NB4 (cell line): ENCODE results near the gene CPED1.
"Not testable (repeated sequence)": the region's sequence is repeated elsewhere in the genome, so short reads cannot be mapped to it uniquely, and the experiment has no call there.

Experiments used
- DNase-seq: peaks from one replicate; pipeline ENCODE4 v3.0.0; 2010; ENCODE audit warnings: low read depth
- H3K4me3 ChIP-seq: one replicate; pipeline ENCODE4 v1.5.1; 2011; ENCODE audit warnings: mild to moderate bottlenecking, low read depth, low read length, moderate library complexity
- CTCF ChIP-seq: IDR thresholded peaks from one replicate; pipeline ENCODE4 v1.5.1; 2012; ENCODE audit warnings: low read depth, low read length
- MYC ChIP-seq: IDR thresholded peaks from 2 replicates; pipeline ENCODE4 v1.6.1; 2011; ENCODE audit warnings: low read depth, low read length
- POLR2A ChIP-seq: IDR thresholded peaks from 2 replicates; pipeline ENCODE4 v1.6.1; 2011; ENCODE audit warnings: mild to moderate bottlenecking; ENCODE audit not compliant: insufficient read length; ENCODE audit errors: extremely low read depth
- TF ChIP-seq, protein P1 (sequence below): IDR thresholded peaks from 2 replicates; pipeline ENCODE4 v1.6.1; 2011; ENCODE audit warnings: low read depth, low read length

Gene CPED1

GRCh38 chr7:120981888-120982615 lies 6.5 kb upstream of the CPED1 start:
- DNase-seq, result no peak
- TF ChIP-seq, protein P1, sequence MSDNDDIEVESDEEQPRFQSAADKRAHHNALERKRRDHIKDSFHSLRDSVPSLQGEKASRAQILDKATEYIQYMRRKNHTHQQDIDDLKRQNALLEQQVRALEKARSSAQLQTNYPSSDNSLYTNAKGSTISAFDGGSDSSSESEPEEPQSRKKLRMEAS, result no peak
- TF ChIP-seq POLR2A (no peak), MYC (no peak), CTCF (no peak)
- no peak overlapping the region for H3K4me3 ChIP-seq

GRCh38 chr7:120983592-120983991 lies 4.9 kb upstream of the CPED1 start:
- DNase-seq, H3K4me3 ChIP-seq: not testable (repeated sequence)

GRCh38 chr7:120984406-120984805 lies 4.1 kb upstream of the CPED1 start:
- TF ChIP-seq, protein P1, result no peak
- no peak for TF ChIP-seq CTCF
- TF ChIP-seq MYC, result no peak
- TF ChIP-seq POLR2A, result no peak
- no peak overlapping the region for H3K4me3 ChIP-seq
- DNase-seq, result no peak

- TF ChIP-seq POLR2A, result no peak
- no peak for TF ChIP-seq MYC
- no peak for TF ChIP-seq CTCF
- TF ChIP-seq, protein P1, result no peak
- no peak for DNase-seq
- no peak overlapping the region for H3K4me3 ChIP-seq
These were observed 3.3 kb upstream of the CPED1 start for GRCh38 chr7:120985130-120985758.

- DNase-seq, result no peak
- H3K4me3 ChIP-seq, result no peak overlapping the region
- TF ChIP-seq MYC, result no peak
- TF ChIP-seq POLR2A, result no peak
- no peak for TF ChIP-seq CTCF
- TF ChIP-seq, protein P1, result no peak
These were observed 2.7 kb upstream of the CPED1 start for GRCh38 chr7:120985839-120986238.

- H3K4me3 ChIP-seq, result no peak overlapping the region
- no peak for DNase-seq
- TF ChIP-seq CTCF, result no peak
- TF ChIP-seq, protein P1, result no peak
- TF ChIP-seq MYC, result no peak
- no peak for TF ChIP-seq POLR2A
These were observed 1.9 kb upstream of the CPED1 start for GRCh38 chr7:120986650-120987049.
